Keratinocyte (primary cell): ENCODE data around the gene ZNF804A. TPM values are rescaled to one million over a fixed set of nuclear protein-coding genes. Genes with fewer than 3 reads are reported as not detected.
"Not testable (repeated sequence)": the region's sequence is repeated elsewhere in the genome, so short reads cannot be mapped to it uniquely, and the experiment has no call there.

Experiments
- DNase-seq: peaks from one replicate; pipeline ENCODE4 v3.0.0-alpha.2; 2011; ENCODE audit warnings: low read depth, missing footprints, low spot score
- FAIRE-seq: peaks from 2 replicates; lab custom pipeline; 2011; peaks lifted over from hg19 to GRCh38; lab: Jason Lieb, UNC
- H2AFZ ChIP-seq: 2 replicates; pipeline ENCODE4 v1.6.0; 2012; ENCODE audit warnings: low read length, control low read depth, inconsistent platforms; ENCODE audit not compliant: control insufficient read depth
- H3K27ac ChIP-seq: 2 replicates; pipeline ENCODE4 v1.5.1; 2011; ENCODE audit warnings: low read length; ENCODE audit not compliant: control insufficient read depth, insufficient read depth
- H3K27me3 ChIP-seq: 3 replicates; pipeline ENCODE4 v1.6.0; 2011; ENCODE audit warnings: low read length; ENCODE audit not compliant: control insufficient read depth, insufficient read depth; ENCODE audit errors: extremely low read depth
- H3K36me3 ChIP-seq, 2 experiments: 2 replicates in 1 of 2; 3 replicates in 1 of 2; pipeline ENCODE4 v1.5.1; 2011; ENCODE audit warnings: low read length in 2 of 2, mild to moderate bottlenecking in 1 of 2; ENCODE audit not compliant: control insufficient read depth in 2 of 2, insufficient read depth in 2 of 2; ENCODE audit errors: extremely low read depth in 1 of 2
- H3K4me1 ChIP-seq: 3 replicates; pipeline ENCODE4 v1.5.1; 2011; ENCODE audit warnings: low read length; ENCODE audit not compliant: control insufficient read depth, insufficient read depth; ENCODE audit errors: extremely low read depth
- H3K4me2 ChIP-seq: 3 replicates; pipeline ENCODE4 v1.6.0; 2011; ENCODE audit warnings: low read depth, low read length; ENCODE audit not compliant: control insufficient read depth, insufficient read depth; ENCODE audit errors: extremely low read depth
- H3K4me3 ChIP-seq, 3 experiments: fragments of 200-600 bp in 1 of 3; sonication (generic) in 1 of 3; 2 replicates in 2 of 3; 3 replicates in 1 of 3; pipeline ENCODE4 v1.5.1; 2011 to 2016; ENCODE audit warnings: low read length in 3 of 3, mild to moderate bottlenecking in 3 of 3, control low read depth in 2 of 3, inconsistent platforms in 1 of 3, low read depth in 1 of 3, mixed read lengths in 1 of 3, mixed run types in 1 of 3, moderate library complexity in 1 of 3; ENCODE audit not compliant: control insufficient read depth in 2 of 3, insufficient read depth in 2 of 3; ENCODE audit errors: extremely low read depth in 1 of 3
- H3K79me2 ChIP-seq: 2 replicates; pipeline ENCODE4 v1.6.0; 2012; ENCODE audit warnings: low read length; ENCODE audit not compliant: control insufficient read depth, insufficient read depth
- H3K9ac ChIP-seq: 3 replicates; pipeline ENCODE4 v1.6.0; 2011; ENCODE audit warnings: low read length; ENCODE audit not compliant: control insufficient read depth, insufficient read depth; ENCODE audit errors: extremely low read depth
- H3K9me1 ChIP-seq: 3 replicates; pipeline ENCODE4 v1.6.0; 2011; ENCODE audit warnings: low read length; ENCODE audit not compliant: control insufficient read depth, insufficient read depth; ENCODE audit errors: extremely low read depth
- H3K9me3 ChIP-seq: 2 replicates; pipeline ENCODE4 v1.5.1; 2012; ENCODE audit warnings: low read depth, low read length; ENCODE audit not compliant: control insufficient read depth
- H4K20me1 ChIP-seq: 3 replicates; pipeline ENCODE4 v1.6.0; 2011; ENCODE audit warnings: low read length; ENCODE audit not compliant: control insufficient read depth, insufficient read depth; ENCODE audit errors: extremely low read depth
- EZH2 ChIP-seq: IDR thresholded peaks from one replicate; pipeline ENCODE4 v1.6.1; 2012; ENCODE audit warnings: inconsistent platforms, mild to moderate bottlenecking, low read length, moderate library complexity
- dilution Hi-C: fragments of 300-500 bp; cut with MboI; formaldehyde crosslinking; loops from one replicate; pipeline ENCODE4 v1.7.0; 2020; ENCODE audit warnings: low sequenced_read_pairs; ENCODE audit not compliant: extremely low pct_ligation_motif_present
- polyA plus RNA-seq, 5 experiments: library from polyadenylated mRNA; depleted of rRNA in 3 of 5; stranded (reverse) in 3 of 5; stranded (forward) in 1 of 5; unstranded in 1 of 5; fragments of >200 nt; gene quantifications; 1 replicate in 1 of 5; 2 replicates in 3 of 5; 3 replicates in 1 of 5; pipeline versions ENCODE4 v1.2.1 to v1.2.3, GENCODE V29; 2011 to 2012; ENCODE audit warnings: missing spikeins in 2 of 5, low read depth in 1 of 5, low replicate concordance in 1 of 5
- TF ChIP-seq, protein P1 (sequence below), 3 experiments: IDR thresholded peaks in 1 of 3; conservative IDR thresholded peaks in 1 of 3; optimal IDR thresholded peaks in 1 of 3; 2 replicates in 2 of 3; 3 replicates in 1 of 3; pipeline versions ENCODE3 to v1.5.1; 2011; ENCODE audit warnings: low read length in 3 of 3, mild to moderate bottlenecking in 3 of 3, moderate library complexity in 2 of 3, control low read depth in 1 of 3, inconsistent platforms in 1 of 3; ENCODE audit not compliant: insufficient read depth in 2 of 3; ENCODE audit errors: extremely low read depth in 1 of 3

ZNF804A gene
- polyA plus RNA-seq, 1 donor (not counting 4 experiments of a cell fraction or from before 2014, with no cell fraction given) = 0.08 TPM

DNA sequence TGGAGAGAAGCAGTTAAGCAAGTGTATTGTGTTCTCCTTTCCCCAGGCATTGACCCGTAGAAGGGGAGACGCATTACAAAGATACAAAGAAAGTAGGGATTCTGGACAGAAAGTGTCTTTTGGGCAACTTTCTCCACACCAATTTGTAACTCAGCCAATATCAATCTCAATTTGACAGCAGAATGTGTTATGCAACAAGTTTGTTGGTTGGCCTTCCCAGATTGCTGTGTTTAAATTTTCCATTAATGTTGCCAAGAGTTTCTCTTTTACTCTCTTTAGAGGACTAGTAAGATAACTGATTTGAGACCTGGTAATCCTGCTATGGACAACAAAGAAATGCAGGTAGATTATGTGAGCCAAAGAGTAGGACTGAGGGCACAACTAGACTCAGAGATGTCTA lies 279.6 kb downstream of the ZNF804A start:
- no peaks in the 10 kb centered on the region for H3K9me3 ChIP-seq
- no peaks in the 10 kb centered on the region for H3K4me1 ChIP-seq
- no peak for DNase-seq
- H3K9me1 ChIP-seq = no peaks in the 10 kb centered on the region
- no peak overlapping the region for H3K4me3 ChIP-seq
- no peaks in the 10 kb centered on the region for H3K79me2 ChIP-seq
- H3K27ac ChIP-seq = no peak overlapping the region
- dilution Hi-C loops = no loop called here
- no peak overlapping the region for H3K9ac ChIP-seq
- H2AFZ ChIP-seq = no peak overlapping the region
- no peaks in the 10 kb centered on the region for H3K36me3 ChIP-seq
- no peaks in the 10 kb centered on the region for H3K27me3 ChIP-seq
- FAIRE-seq = no peak
- no peak overlapping the region for H3K4me2 ChIP-seq
- TF ChIP-seq, protein P1, sequence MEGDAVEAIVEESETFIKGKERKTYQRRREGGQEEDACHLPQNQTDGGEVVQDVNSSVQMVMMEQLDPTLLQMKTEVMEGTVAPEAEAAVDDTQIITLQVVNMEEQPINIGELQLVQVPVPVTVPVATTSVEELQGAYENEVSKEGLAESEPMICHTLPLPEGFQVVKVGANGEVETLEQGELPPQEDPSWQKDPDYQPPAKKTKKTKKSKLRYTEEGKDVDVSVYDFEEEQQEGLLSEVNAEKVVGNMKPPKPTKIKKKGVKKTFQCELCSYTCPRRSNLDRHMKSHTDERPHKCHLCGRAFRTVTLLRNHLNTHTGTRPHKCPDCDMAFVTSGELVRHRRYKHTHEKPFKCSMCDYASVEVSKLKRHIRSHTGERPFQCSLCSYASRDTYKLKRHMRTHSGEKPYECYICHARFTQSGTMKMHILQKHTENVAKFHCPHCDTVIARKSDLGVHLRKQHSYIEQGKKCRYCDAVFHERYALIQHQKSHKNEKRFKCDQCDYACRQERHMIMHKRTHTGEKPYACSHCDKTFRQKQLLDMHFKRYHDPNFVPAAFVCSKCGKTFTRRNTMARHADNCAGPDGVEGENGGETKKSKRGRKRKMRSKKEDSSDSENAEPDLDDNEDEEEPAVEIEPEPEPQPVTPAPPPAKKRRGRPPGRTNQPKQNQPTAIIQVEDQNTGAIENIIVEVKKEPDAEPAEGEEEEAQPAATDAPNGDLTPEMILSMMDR (optimal IDR thresholded peaks at IDR 0.05 in 1 of 3, IDR thresholded peaks at IDR 0.05 in 1 of 3, conservative IDR thresholded peaks at IDR 0.05 in 1 of 3; ENCODE audit: extremely low read depth in 1 of 3, insufficient read depth in 2 of 3, low read length in 3 of 3) = no peak
- no peak for TF ChIP-seq EZH2
- no peaks in the 10 kb centered on the region for H4K20me1 ChIP-seq

DNA sequence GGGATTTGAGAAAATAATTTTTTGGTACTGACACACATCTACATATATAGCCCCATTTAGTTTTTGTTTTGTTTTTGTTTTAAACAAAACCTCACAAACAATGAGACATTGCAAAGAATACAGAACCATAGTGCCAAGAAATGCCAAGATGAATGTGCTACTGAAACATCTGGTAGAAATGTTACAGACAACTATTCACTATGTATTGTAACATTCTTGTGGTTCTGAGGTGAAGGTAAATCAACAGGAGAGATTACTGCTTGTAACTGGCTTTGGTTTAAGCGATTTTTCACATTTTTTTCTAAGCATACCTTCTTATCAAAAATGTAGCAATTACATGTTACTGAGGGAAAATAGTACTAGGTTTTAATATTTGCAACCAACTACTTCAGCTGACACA lies 281.3 kb downstream of the ZNF804A start:
- H3K4me1 ChIP-seq = no peaks in the 10 kb centered on the region
- no peak overlapping the region for H3K4me3 ChIP-seq
- no peak for TF ChIP-seq EZH2
- TF ChIP-seq, protein P1 (optimal IDR thresholded peaks at IDR 0.05 in 1 of 3, IDR thresholded peaks at IDR 0.05 in 1 of 3, conservative IDR thresholded peaks at IDR 0.05 in 1 of 3; ENCODE audit: extremely low read depth in 1 of 3, insufficient read depth in 2 of 3, low read length in 3 of 3) = no peak
- DNase-seq (no peak), FAIRE-seq (no peak)
- H3K9ac ChIP-seq = no peak overlapping the region
- H2AFZ ChIP-seq = no peak overlapping the region
- dilution Hi-C loops = no loop called here
- no peak overlapping the region for H3K4me2 ChIP-seq
- no peaks in the 10 kb centered on the region for H3K27me3 ChIP-seq
- no peaks in the 10 kb centered on the region for H3K9me1 ChIP-seq
- no peaks in the 10 kb centered on the region for H3K36me3 ChIP-seq
- H4K20me1 ChIP-seq = no peaks in the 10 kb centered on the region
- H3K79me2 ChIP-seq = no peaks in the 10 kb centered on the region
- H3K9me3 ChIP-seq = no peaks in the 10 kb centered on the region
- no peak overlapping the region for H3K27ac ChIP-seq

DNA sequence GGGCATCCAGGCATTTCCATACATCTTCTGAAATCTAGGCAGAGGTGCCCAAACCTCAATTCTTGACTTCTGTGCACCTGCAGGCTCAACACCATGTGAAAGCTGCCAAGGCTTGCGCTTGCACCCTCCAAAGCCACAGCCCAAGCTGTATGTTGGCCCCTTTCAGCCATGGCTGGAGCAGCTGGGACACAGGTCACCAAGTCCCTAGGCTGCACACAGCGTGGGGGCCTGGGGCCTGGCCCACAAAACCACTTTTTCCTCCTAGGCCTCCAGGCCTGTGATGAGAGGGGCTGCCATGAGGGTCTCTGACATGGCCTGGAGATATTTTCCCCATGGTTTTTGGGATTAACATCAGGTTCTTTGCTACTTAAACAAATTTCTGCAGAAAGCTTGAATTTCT lies 288.3 kb downstream of the ZNF804A start:
- H4K20me1 ChIP-seq, H3K79me2 ChIP-seq, dilution Hi-C loops, H3K9me1 ChIP-seq, H3K27me3 ChIP-seq, H2AFZ ChIP-seq, H3K4me2 ChIP-seq, H3K4me1 ChIP-seq, H3K9ac ChIP-seq, H3K9me3 ChIP-seq, H3K4me3 ChIP-seq, H3K36me3 ChIP-seq, H3K27ac ChIP-seq, FAIRE-seq, DNase-seq: not testable (repeated sequence)
